Upper lobe of right lung (tissue), 1 donor: ENCODE measurements around the gene PLEKHA3. TPM values are rescaled to one million over a fixed set of nuclear protein-coding genes. Genes with fewer than 3 reads are reported as not detected.

Source experiments
- ATAC-seq: fragments of 200-7000 bp; cut with Tn5 transposase; one replicate; pipeline ENCODE4 v1.9.1; 2020; ENCODE audit warnings: mild to moderate bottlenecking, moderate library complexity
- DNase-seq: peaks from one replicate; pipeline ENCODE4 v3.0.0-alpha.2; 2020
- H3K27ac ChIP-seq: fragments of 200-600 bp; one replicate; pipeline ENCODE4 v1.8.0; 2022
- H3K27me3 ChIP-seq: fragments of 200-600 bp; one replicate; pipeline ENCODE4 v1.8.0; 2022; ENCODE audit warnings: mild to moderate bottlenecking
- H3K36me3 ChIP-seq: fragments of 200-600 bp; one replicate; pipeline ENCODE4 v1.8.0; 2022
- H3K4me1 ChIP-seq: fragments of 200-600 bp; one replicate; pipeline ENCODE4 v1.8.0; 2022
- H3K4me3 ChIP-seq: fragments of 200-600 bp; one replicate; pipeline ENCODE4 v1.8.0; 2022; ENCODE audit warnings: mild to moderate bottlenecking
- H3K9me3 ChIP-seq: fragments of 200-600 bp; one replicate; pipeline ENCODE4 v1.8.0; 2022
- CTCF ChIP-seq: fragments of 200-600 bp; IDR thresholded peaks from one replicate; pipeline ENCODE4 v1.8.0; 2022; ENCODE audit warnings: antibody characterized with exemption
- intact Hi-C: fragments of 100-400 bp; cut with DNase I; formaldehyde crosslinking; loops from one replicate; pipeline ENCODE4 v1.11.0; 2022
- total RNA-seq: library from RNA; stranded (reverse); fragmentation: NEBNext Ultra II Directional; extraction: Animal tissue kit (Norgen Biotek cat#: 25700); gene quantifications from one replicate; pipeline ENCODE4 v1.2.1, GENCODE V29; 2021
- donor health status: DM: no; HTN: yes; CAD: no; lungs with severe emphysema.

The PLEKHA3 gene
- total RNA-seq, 1 donor from 2014 or later = 36.6 TPM

GRCh38 chr2:178450524-178450773 lies 29.8 kb upstream of the PLEKHA3 start:
- Histone ChIP-seq H3K27ac (peak overlapping the region; percentile 98), H3K9me3 (no peaks in the 10 kb centered on the region), H3K4me3 (peak overlapping the region; percentile 85), H3K27me3 (no peaks in the 10 kb centered on the region), H3K36me3 (peaks cover 30% of the 10 kb centered on the region), H3K4me1 (peaks cover 21% of the 10 kb centered on the region)
- intact Hi-C loops = no loop called here
- no peak for DNase-seq
- no peak for TF ChIP-seq CTCF
- ATAC-seq = no peak

- Histone ChIP-seq H3K27me3 (no peaks in the 10 kb centered on the region), H3K4me3 (peak within 1 kb of the TSS; percentile 85), H3K36me3 (peaks cover 25% of the 10 kb centered on the region), H3K4me1 (peaks cover 21% of the 10 kb centered on the region), H3K9me3 (no peaks in the 10 kb centered on the region), H3K27ac (peak within 1 kb of the TSS; percentile 98)
- TF ChIP-seq CTCF = no peak
- peak; percentile 100 for DNase-seq
- peak; percentile 98 for ATAC-seq
- intact Hi-C loops = no loop called here
These were observed 29.3 kb upstream of the PLEKHA3 start, which contains the start of the genes PJVK and PRKRA for GRCh38 chr2:178450774-178451525. PJVK (plus strand) TSS chr2:178451378; CDS start chr2:178453410, 2,032 bp downstream. PRKRA (minus strand) TSS chr2:178451175; CDS start chr2:178451030, 145 bp downstream.

DNA sequence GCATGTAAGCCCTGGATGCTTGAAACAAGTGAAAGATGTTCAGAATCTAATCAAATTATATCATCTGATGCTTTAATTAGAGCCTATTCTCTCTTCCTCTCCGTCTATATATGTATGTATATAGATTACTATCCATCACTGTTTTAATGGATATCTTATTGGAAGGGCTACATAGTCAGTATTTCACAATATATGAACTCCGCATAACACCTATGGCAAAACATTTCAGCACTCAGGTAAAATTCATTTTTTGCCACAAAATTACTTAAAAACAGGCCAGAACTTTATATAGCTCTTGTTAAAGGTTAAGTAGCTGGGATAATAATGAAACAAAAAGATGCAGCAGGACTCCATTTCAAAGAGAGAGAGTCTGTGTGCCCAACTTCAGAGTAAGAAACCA lies 27.9 kb upstream of the PLEKHA3 start:
- Histone ChIP-seq H3K4me3 (no peak overlapping the region), H3K9me3 (no peaks in the 10 kb centered on the region), H3K4me1 (peaks cover 21% of the 10 kb centered on the region), H3K36me3 (peaks cover 15% of the 10 kb centered on the region), H3K27ac (peak overlapping the region; percentile 98), H3K27me3 (no peaks in the 10 kb centered on the region)
- no peak for TF ChIP-seq CTCF
- ATAC-seq (no peak), DNase-seq (no peak)
- intact Hi-C loops = no loop called here

- ATAC-seq (no peak), DNase-seq (no peak)
- peaks cover 10% of the 10 kb centered on the region for H3K36me3 ChIP-seq
- no peak overlapping the region for H3K27ac ChIP-seq
- H3K4me1 ChIP-seq = peaks cover 21% of the 10 kb centered on the region
- no peak for TF ChIP-seq CTCF
- intact Hi-C loops = no loop called here
- H3K9me3 ChIP-seq = no peaks in the 10 kb centered on the region
- H3K27me3 ChIP-seq = no peaks in the 10 kb centered on the region
- H3K4me3 ChIP-seq = no peak overlapping the region
These were observed 27.4 kb upstream of the PLEKHA3 start for GRCh38 chr2:178452870-178453269.

- TF ChIP-seq CTCF = no peak
- no peak for ATAC-seq
- intact Hi-C loops = no loop called here
These were observed 24.3 kb upstream of the PLEKHA3 start for GRCh38 chr2:178455947-178456346.

More at GRCh38 chr2:178455947-178456346, 24.3 kb upstream of the PLEKHA3 start:
- Histone ChIP-seq H3K4me3 (no peak overlapping the region), H3K4me1 (no peaks in the 10 kb centered on the region), H3K27ac (no peak overlapping the region), H3K9me3 (no peaks in the 10 kb centered on the region), H3K36me3 (no peaks in the 10 kb centered on the region), H3K27me3 (no peaks in the 10 kb centered on the region)
- DNase-seq = no peak
